Kidney (tissue), 14 donors: ENCODE data around the gene MEPCE. TPM values are rescaled to one million over a fixed set of nuclear protein-coding genes. Genes with fewer than 3 reads are reported as not detected.

Experiments
- DNase-seq, 5 donors: peaks; one replicate each; pipeline ENCODE4 v3.0.0-alpha.2; 2013 to 2020
- FAIRE-seq: peaks from 2 replicates; lab custom pipeline; 2012; peaks lifted over from hg19 to GRCh38; lab: Jason Lieb, UNC
- H3K27ac ChIP-seq, 2 donors: one replicate each; pipeline ENCODE4 v1.7.0; 2013; ENCODE audit warnings: low read depth in 2 of 2, low read length in 2 of 2, inconsistent platforms in 1 of 2
- H3K27me3 ChIP-seq: one replicate; pipeline ENCODE4 v1.7.1; 2013; ENCODE audit warnings: low read length, inconsistent platforms; ENCODE audit not compliant: control insufficient read depth, insufficient read depth
- H3K36me3 ChIP-seq, 3 donors: one replicate each; pipeline versions ENCODE4 v1.7.0 to v1.7.1; 2013; ENCODE audit warnings: low read length in 3 of 3, control low read depth in 1 of 3, inconsistent platforms in 1 of 3; ENCODE audit not compliant: insufficient read depth in 3 of 3, control insufficient read depth in 2 of 3
- H3K4me1 ChIP-seq, 3 donors: one replicate each; pipeline versions ENCODE4 v1.7.0 to v1.7.1; 2013; ENCODE audit warnings: low read length in 3 of 3, inconsistent platforms in 1 of 3, low read depth in 1 of 3; ENCODE audit not compliant: control insufficient read depth in 2 of 3, insufficient read depth in 2 of 3
- H3K4me3 ChIP-seq, 3 donors: one replicate each; pipeline versions ENCODE4 v1.7.0 to v1.8.1; 2013; ENCODE audit warnings: low read length in 3 of 3, control low read depth in 1 of 3, inconsistent platforms in 1 of 3
- H3K9ac ChIP-seq, 3 donors: one replicate each; pipeline versions ENCODE4 v1.7.0 to v1.7.1; 2013; ENCODE audit warnings: low read length in 3 of 3, control low read depth in 1 of 3, inconsistent platforms in 1 of 3
- H3K9me3 ChIP-seq, 3 donors: one replicate each; pipeline versions ENCODE4 v1.7.0 to v1.7.1; 2013; ENCODE audit warnings: low read length in 3 of 3, control low read depth in 1 of 3, inconsistent platforms in 1 of 3; ENCODE audit not compliant: control insufficient read depth in 2 of 3, insufficient read depth in 1 of 3
- intact Hi-C: fragments of 100-400 bp; cut with DNase I; formaldehyde crosslinking; loops from one replicate; pipeline ENCODE4 v1.11.1; 2022
- polyA plus RNA-seq: library from polyadenylated mRNA; stranded (reverse); fragments of 350-450 nt; fragmentation: Illumina TruSeq; extraction: RNeasy Lipid Tissue Mini Kit (QIAGEN cat#74804); gene quantifications from one replicate; pipeline ENCODE4 v1.2.3, GENCODE V29; 2014; ENCODE audit warnings: low read depth, low replicate concordance; ENCODE audit not compliant: insufficient read depth
- total RNA-seq: library from RNA; stranded (reverse); fragmentation: NEBNext Ultra II Directional; extraction: Animal tissue kit (Norgen Biotek cat#: 25700); gene quantifications from one replicate; pipeline ENCODE4 v1.2.1, GENCODE V29; 2021
- TF ChIP-seq, protein P1 (sequence below): IDR thresholded peaks from 3 replicates; pipeline ENCODE4 v1.5.1; 2012; ENCODE audit warnings: mild to moderate bottlenecking, moderate library complexity, borderline replicate concordance; ENCODE audit not compliant: insufficient read depth; ENCODE audit errors: extremely low read depth
- donor health status: control.
- donor health status: control.
- donor health status: control.
- donor health status: control.
- donor health status: control.
- donor health status: DM: yes; HTN: yes; CAD: no.
- donor health status: Normal renal cell carcinoma (clear cell type).

Gene MEPCE
- total and polyA plus RNA-seq, 2 donors from 2014 or later = 33.4 to 47.2 TPM

DNA sequence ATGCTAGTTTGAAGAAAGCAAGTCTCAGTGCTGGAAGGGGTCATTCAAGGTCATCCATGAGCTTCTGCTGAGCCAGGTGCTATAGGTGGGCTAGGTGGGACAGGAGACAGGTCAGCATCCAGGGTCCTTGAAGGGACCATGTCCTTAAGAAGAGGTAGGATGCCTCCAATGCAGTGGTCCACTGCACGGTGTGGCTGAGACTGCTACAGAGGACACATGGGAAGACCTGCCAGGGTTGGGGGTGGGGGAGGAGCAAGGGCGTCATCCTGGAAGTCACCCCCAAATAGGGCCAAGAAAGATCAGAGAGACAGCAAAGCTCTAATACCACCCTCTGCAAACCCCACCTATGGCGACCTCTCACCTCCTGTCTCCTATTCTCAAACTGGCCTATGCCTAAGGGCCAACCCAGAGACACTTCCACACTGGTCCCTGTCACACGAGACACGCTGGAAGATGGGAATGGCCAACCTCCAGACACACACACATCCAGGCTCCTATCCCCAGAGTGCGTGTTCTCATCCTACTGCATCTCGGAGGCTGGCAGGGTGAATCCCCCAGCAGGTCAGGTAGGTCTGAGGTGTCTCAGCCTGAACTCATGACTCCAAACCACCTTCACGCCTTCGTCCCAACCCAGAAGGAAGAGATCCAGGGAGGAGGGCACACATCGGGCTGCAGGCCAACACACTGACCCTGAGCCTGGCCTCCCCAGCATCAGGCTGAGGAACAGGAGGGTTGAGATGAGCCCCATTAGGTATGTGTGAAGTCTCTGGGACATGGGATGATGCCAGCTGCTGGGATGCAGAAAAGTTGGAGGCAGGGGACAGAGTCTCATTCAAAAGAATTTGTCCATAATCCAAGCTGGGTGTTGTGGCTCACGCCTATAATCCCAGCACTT lies 12.3 kb downstream of the MEPCE start:
- TF ChIP-seq, protein P1, sequence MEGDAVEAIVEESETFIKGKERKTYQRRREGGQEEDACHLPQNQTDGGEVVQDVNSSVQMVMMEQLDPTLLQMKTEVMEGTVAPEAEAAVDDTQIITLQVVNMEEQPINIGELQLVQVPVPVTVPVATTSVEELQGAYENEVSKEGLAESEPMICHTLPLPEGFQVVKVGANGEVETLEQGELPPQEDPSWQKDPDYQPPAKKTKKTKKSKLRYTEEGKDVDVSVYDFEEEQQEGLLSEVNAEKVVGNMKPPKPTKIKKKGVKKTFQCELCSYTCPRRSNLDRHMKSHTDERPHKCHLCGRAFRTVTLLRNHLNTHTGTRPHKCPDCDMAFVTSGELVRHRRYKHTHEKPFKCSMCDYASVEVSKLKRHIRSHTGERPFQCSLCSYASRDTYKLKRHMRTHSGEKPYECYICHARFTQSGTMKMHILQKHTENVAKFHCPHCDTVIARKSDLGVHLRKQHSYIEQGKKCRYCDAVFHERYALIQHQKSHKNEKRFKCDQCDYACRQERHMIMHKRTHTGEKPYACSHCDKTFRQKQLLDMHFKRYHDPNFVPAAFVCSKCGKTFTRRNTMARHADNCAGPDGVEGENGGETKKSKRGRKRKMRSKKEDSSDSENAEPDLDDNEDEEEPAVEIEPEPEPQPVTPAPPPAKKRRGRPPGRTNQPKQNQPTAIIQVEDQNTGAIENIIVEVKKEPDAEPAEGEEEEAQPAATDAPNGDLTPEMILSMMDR = no peak
- Histone ChIP-seq H3K27me3 (no peaks in the 10 kb centered on the region), H3K27ac (no peak overlapping the region), H3K36me3 (no peaks in the 10 kb centered on the region), H3K9me3 (no peaks in the 10 kb centered on the region), H3K9ac (no peak overlapping the region), H3K4me1 (peaks cover 0 to 5% (median 0%) of the 10 kb centered on the region in 3 donors), H3K4me3 (no peak overlapping the region)
- intact Hi-C loops = no loop called here
- peak in 2 of 5 donors; percentile 36 to 41 for DNase-seq
- FAIRE-seq = no peak

DNA sequence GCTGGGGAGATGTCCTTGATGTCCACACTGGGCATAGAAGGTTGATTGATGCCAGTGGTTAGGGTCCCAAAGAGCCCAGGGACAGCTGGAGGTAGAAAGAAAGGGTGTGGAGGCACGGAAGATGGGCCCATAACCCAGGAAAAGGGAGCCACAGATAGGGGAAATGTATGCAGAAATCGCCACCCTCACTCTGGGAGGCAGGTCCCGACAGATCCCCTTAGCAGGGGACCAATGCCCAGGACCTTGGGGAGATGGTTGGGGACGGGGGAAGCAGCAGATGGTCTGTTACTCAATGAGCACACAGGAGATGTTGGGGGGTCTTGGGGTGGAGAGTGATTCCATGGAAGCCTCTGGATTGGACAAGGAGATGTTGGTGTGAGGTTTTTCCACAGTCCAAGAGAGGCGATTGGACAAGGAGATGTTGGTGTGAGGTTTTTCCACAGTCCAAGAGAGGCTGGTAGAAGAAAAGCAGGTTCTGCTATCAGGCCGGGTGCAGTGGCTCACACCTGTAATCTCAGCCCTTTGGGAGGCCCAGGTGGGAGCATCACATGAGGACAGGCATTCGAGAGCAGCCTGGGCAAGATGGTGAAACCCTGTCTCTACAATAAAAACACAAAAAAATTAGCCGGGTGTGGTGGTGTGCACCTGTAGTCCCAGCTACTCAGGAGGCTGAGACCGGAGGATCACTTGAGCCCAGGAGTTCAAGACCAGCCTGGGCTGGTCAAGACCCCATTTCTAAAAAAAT lies 13.6 kb downstream of the MEPCE start:
- FAIRE-seq (no peak), DNase-seq (peak in 2 of 5 donors; percentile 22 to 41)
- Histone ChIP-seq H3K9ac (no peak overlapping the region), H3K4me3 (no peak overlapping the region), H3K4me1 (peaks cover 0 to 5% (median 0%) of the 10 kb centered on the region in 3 donors), H3K9me3 (no peaks in the 10 kb centered on the region), H3K36me3 (no peaks in the 10 kb centered on the region), H3K27me3 (no peaks in the 10 kb centered on the region), H3K27ac (peak overlapping the region; percentile 53 to 71)
- TF ChIP-seq, protein P1 = no peak
- intact Hi-C loops = no loop called here

DNA sequence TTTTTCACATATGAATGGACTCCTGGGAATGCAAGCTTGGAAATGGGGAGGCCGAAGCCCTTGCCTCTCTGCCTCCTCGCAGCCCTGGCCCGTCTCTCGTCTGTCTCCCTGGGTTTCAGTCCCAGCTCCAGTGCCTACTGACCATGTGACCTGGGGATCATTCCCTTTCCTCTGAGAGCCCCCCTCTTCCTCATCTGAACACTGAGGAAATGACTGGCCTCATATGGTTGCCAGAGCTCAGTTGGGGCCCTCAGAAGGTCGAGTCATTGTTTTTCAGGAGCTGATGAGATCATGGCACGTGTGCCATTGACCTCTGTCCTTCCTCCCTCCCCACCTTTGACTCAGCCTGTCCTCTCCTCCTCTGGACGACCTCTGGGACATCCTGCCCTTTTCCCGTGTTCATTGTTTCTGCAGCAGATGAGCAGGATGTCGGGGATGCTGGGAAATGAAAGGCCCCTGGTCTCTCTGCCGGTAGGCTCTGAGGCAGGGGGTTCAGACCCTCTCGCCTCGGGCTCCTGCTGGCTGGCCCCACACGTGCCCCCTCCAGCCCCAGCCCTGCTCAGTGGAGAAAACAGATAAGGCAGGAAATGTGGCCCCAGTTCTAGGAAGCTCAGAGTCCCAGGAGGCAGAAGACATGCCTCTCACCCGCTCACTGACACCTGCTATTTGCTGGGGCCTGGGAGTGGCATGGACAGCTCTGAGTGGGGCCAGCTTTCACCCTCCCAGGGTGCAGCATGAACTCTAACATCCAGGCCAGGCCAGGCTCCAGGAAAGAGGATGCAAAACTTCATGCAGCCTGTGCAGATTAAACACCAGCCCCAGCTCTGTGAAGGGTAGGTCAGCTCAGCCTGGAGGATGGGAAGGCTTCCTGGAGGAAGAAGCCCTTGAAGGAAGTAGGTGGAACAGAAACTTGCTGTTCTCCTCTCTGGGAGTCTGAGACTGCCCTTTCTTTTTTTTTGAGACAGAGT lies 15.0 kb downstream of the MEPCE start:
- no peak for FAIRE-seq
- no peaks in the 10 kb centered on the region for H3K27me3 ChIP-seq
- peaks cover 0 to 5% (median 0%) of the 10 kb centered on the region in 3 donors for H3K4me1 ChIP-seq
- no peaks in the 10 kb centered on the region for H3K36me3 ChIP-seq
- no peaks in the 10 kb centered on the region for H3K9me3 ChIP-seq
- intact Hi-C loops = no loop called here
- peak in 3 of 5 donors; percentile 48 to 69 (median 59) for DNase-seq
- TF ChIP-seq, protein P1 = no peak
- peak overlapping the region; percentile 68 to 71 for H3K27ac ChIP-seq
- no peak overlapping the region for H3K4me3 ChIP-seq
- H3K9ac ChIP-seq = no peak overlapping the region
